GM18858 (cell line): ENCODE measurements around the gene PCSK9.

Source experiments
- ATAC-seq: cut with Tn5 transposase; IDR thresholded peaks from one replicate; pipeline ENCODE4 v1.9.1; 2021; ENCODE audit not compliant: unreplicated experiment

PCSK9 gene

GRCh38 chr1:55039342-55040082 is at the start of gene PCSK9:
PCSK9 (plus strand) TSS chr1:55039548; CDS start chr1:55039838, 290 bp downstream.
- no peak for ATAC-seq

GRCh38 chr1:54989968-54990810 is 49.2 kb upstream of the PCSK9 start:
- no peak for ATAC-seq

DNA sequence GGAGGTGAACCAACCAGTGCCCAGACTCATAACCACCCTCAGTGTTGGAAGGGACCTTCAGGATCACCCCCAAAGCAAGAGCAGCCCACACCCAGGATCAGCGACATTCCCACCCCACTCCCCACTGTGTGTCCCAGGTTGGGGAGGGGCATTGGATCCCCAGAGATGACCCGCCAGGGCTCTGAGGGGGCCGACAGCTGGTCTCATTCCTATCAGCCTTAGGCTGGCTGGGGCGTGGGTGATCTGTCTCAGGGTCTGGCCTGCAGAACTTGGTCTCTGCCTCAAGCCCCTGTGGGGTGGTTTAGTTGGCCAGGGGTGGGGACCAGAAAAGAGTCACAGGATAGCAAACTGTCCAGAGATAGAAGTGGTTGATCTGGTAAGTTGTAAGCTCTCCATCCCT is 48.4 kb upstream of the PCSK9 start:
- no peak for ATAC-seq

DNA sequence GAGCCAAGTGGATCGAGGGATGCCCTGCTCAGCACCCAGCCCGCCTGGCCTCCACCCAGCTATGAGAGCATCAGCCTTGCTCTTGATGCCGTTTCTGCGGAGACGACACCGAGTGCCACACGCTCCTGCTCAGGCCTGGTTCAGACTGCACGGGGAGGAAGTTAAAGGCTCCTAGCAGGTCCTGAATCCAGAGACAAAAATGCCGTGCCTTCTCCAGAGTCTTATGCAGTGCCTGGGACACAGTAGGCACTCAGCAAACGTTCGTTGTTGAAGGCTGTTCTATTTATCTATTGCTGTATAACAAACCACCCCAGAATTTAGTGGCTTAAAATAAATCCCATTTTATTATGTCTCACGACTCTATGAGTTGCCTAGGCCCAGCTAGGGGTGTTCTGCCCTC is 47.4 kb upstream of the PCSK9 start:
- ATAC-seq, result no peak

GRCh38 chr1:54993140-54993539 is 46.2 kb upstream of the PCSK9 start:
- no peak for ATAC-seq

DNA sequence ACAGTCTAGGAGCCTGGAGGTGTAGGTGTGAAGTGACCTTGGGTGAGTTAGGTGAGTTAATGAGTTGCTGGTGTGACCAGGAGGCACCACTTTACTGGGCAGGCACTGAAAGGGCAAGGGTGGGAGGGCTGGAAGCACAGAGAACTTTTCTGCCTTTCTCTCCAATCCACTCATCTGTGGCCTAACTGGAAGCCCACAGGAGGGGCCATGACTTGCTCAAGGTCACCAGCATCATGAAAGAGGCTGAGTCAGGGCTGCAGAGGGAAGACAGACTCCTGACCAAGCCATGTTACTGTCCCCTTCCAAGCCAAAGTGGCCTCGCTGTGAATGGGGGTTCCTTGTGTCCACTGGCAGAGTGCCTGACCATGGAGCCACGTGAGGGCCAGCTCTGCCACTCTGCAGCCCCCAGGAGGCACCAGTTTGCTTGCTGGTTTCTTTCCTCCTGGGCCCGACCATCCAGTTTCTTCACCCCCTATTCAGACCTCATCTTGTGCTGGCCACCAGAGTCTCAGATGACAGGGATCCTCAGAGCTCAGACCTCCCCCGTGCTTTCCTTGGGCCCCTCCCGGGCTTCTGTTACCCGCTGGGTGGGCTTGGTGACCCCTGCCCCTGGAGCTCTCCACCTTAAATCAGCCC is 44.9 kb upstream of the PCSK9 start:
- ATAC-seq, result no peak

DNA sequence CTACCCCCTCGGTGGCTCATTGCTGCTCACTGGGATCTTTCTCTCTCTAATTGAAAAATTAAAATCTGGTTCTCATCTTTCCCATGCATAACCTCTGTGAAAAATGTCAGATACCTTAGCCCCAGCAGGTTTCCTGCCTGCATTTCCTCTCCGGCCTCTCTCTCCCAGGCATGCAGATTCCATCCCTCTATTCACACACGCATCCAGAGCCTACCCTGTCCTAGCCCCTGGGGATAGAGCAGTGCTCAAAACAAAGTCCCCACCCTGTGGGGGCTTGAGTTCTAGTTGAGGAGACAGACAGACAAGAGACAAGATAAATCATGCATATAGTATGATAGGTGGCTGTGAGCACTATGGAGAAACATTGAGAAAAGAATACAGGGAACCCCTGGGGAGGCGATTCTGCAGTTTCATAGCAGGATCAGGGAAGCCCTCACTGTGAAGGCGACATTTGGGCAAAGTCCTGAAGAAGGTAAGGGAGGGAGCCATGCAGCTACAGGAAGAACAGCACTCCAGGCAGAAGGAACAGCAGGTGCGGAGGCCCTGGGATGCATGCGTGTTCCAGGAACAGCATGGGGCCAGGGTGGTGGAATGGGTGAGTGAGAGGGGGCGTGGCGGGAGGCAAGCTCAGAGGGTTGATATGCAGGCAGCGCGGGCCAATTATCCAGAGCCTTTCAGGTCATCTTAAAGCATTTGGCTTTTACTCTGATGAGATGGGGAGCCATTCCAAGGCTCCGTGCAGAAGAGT is 44.2 kb upstream of the PCSK9 start:
- no peak for ATAC-seq

GRCh38 chr1:54995835-54996234 is 43.5 kb upstream of the PCSK9 start:
- no peak for ATAC-seq

DNA sequence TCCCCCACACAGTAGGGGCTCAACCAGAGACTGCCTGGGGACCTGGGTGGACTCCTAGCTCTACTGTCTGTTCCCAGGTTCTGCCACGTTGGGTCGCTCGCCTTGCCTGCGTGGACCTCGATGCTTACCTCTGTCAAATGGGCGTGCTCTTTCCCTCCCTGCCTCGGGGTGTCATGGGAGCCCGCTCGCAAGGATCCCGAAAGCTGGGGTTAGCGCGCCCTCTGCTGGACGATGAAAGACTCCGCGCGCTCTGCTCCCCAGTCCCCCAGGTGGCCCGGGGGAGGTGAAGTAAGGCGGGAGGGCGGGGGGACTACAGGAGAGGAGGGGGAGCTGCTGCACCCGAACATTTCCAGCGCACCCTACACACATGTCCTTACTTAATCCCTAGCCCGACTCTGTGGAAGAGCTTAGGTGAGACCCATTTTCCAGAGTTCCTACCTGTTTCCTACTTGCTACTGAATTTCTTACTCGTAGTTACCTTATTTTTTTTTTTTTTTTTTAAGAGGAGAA is 42.9 kb upstream of the PCSK9 start:
- ATAC-seq, result no peak

- no peak for ATAC-seq
Observed at GRCh38 chr1:54996869-54997710, 42.3 kb upstream of the PCSK9 start.

DNA sequence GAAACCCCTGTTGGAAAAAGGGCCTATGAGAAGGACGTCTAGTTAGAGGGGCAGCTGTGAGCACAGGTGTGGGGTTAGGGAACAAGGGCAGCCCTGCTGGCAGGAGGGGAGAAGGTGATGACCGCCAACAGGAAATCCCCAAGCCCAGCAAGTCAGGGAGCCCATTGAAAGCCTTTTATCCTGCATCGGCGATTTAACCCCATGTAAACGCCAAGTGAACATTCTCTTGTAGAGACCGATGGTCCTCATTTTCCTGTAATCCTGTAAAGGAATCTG is 41.7 kb upstream of the PCSK9 start:
- ATAC-seq, result no peak

- no peak for ATAC-seq
Observed at GRCh38 chr1:54998100-54998499, 41.2 kb upstream of the PCSK9 start.

DNA sequence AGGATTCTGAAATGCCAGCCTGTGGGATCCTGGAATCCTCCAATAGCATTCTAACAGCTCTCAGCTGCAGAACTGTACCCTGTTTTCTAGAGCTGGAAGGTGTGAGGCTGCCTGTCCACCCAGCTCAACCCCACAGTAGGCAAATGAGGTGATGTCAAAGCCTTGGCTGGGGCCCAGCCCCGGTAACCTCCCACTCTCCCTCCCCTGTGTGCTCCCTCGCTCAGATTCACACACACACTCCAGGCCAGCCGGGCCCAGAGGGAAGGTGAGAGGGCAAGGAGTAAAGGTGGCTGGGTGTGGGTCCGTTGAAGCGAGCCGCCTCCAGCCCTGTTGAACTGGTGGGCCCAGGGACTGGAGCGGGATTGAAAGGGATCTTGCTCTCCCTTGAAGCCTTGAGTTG is 40.7 kb upstream of the PCSK9 start, which contains the start of gene BSND:
Gene BSND, plus strand, starts transcription at position 257 of the 400 bp plus-strand sequence. CDS start 254 bp downstream, outside the sequence.
- ATAC-seq, result no peak

- ATAC-seq, result no peak
Observed at GRCh38 chr1:55000110-55001085, 39.0 kb upstream of the PCSK9 start.

DNA sequence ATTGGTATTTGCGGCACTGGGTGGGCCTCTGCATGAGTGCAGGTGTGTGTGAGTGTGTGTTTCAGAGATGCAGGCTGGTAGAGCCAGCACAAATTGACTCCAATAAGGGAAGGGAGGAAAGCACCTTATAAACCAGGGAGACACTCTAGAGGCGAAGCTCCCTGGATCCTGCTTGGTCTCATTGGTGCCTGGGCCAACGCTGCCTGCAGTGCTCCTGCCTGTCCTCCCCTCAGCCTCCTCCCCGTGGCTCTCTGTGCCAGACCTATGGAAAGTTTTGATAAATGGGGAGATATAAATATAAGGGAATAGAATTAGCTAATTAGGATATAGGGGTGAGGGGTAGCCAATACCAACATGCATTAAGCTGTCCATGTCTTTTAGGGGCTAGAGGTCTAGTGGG is 38.0 kb upstream of the PCSK9 start:
- ATAC-seq, result no peak

- no peak for ATAC-seq
Observed at GRCh38 chr1:55002686-55003085, 36.7 kb upstream of the PCSK9 start.

- ATAC-seq, result no peak
Observed at GRCh38 chr1:55005351-55006140, 33.8 kb upstream of the PCSK9 start.

DNA sequence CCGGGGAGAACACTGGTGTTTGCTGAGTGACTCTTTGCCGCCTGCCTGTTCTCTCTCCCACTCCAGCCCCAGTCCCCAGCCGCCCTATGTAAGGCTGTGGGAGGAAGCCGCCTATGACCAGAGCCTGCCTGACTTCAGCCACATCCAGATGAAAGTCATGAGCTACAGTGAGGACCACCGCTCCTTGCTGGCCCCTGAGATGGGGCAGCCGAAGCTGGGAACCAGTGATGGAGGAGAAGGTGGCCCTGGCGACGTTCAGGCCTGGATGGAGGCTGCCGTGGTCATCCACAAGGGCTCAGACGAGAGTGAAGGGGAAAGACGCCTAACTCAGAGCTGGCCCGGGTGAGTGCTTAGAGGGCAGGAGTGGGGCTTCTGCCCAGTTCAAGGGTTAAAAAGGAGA is 32.4 kb upstream of the PCSK9 start:
- no peak for ATAC-seq
